SU-DHL-6 (cell line): ENCODE data around the gene PPP6R1.

Experiments used
- EZH2phosphoT487 ChIP-seq: fragments of 200-600 bp; sonication (generic), shearing (Covaris generic); conservative IDR thresholded peaks from 2 replicates; pipeline ENCODE4 v1.6.1; 2018; ENCODE audit warnings: mild to moderate bottlenecking, antibody characterized with exemption, low read length, moderate library complexity, mixed read lengths
- TF ChIP-seq, protein P1 (sequence below): fragments of 200-600 bp; sonication (generic); IDR thresholded peaks from one replicate; pipeline ENCODE4 v1.5.1; 2017; ENCODE audit warnings: antibody characterized with exemption, mild to moderate bottlenecking, low read length, moderate library complexity; ENCODE audit not compliant: insufficient read depth, poor library complexity, severe bottlenecking

DNA sequence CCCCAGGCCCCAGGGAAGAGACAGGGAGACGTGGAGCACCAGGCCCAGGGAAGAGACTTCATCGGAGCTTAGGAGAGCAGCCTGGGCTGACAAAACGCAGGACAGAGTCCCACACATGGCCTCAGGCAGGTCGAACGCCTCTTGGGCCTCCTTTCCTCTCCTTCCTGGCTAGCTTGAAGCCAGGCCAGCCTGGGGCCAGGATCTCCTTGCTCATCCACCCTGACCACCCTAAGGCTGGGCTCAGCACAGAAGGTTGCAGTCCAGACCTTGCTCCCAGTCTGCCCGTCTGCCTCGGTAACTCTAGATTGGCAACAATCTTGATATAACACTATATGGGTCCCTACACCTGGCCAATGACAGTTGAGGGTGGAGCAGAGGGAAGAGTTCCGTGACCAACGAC is 10.1 kb downstream of the PPP6R1 start:
- TF ChIP-seq, protein P1, sequence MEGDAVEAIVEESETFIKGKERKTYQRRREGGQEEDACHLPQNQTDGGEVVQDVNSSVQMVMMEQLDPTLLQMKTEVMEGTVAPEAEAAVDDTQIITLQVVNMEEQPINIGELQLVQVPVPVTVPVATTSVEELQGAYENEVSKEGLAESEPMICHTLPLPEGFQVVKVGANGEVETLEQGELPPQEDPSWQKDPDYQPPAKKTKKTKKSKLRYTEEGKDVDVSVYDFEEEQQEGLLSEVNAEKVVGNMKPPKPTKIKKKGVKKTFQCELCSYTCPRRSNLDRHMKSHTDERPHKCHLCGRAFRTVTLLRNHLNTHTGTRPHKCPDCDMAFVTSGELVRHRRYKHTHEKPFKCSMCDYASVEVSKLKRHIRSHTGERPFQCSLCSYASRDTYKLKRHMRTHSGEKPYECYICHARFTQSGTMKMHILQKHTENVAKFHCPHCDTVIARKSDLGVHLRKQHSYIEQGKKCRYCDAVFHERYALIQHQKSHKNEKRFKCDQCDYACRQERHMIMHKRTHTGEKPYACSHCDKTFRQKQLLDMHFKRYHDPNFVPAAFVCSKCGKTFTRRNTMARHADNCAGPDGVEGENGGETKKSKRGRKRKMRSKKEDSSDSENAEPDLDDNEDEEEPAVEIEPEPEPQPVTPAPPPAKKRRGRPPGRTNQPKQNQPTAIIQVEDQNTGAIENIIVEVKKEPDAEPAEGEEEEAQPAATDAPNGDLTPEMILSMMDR: no peak
- TF ChIP-seq EZH2phosphoT487: no peak
